Neutrophil (primary cell): Measurements from ENCODE around the gene ADSL.

ENCODE experiments used
- H3K27ac ChIP-seq: fragments of 200-600 bp; sonication (generic); 2 replicates; pipeline ENCODE4 v1.5.1; 2016; ENCODE audit warnings: mild to moderate bottlenecking, moderate library complexity
- H3K27me3 ChIP-seq: fragments of 200-600 bp; sonication (generic); 2 replicates; pipeline ENCODE4 v1.6.0; 2016; ENCODE audit warnings: mild to moderate bottlenecking
- H3K36me3 ChIP-seq: fragments of 200-600 bp; sonication (generic); 2 replicates; pipeline ENCODE4 v1.5.1; 2017
- H3K4me1 ChIP-seq, 2 experiments: fragments of 200-600 bp in 1 of 2; sonication (generic) in 1 of 2; 1 replicate in 1 of 2; 2 replicates in 1 of 2; pipeline versions ENCODE4 v1.5.1 to v1.6.1; 2013 to 2016; ENCODE audit warnings: low read depth in 1 of 2, low read length in 1 of 2, mild to moderate bottlenecking in 1 of 2, moderate library complexity in 1 of 2; ENCODE audit not compliant: control insufficient read depth in 1 of 2, insufficient read depth in 1 of 2
- H3K4me3 ChIP-seq, 2 experiments: fragments of 200-600 bp in 1 of 2; sonication (generic) in 1 of 2; 1 replicate in 1 of 2; 2 replicates in 1 of 2; pipeline ENCODE4 v1.5.1; 2013 to 2016; ENCODE audit warnings: low read depth in 1 of 2, low read length in 1 of 2, mild to moderate bottlenecking in 1 of 2, moderate library complexity in 1 of 2
- H3K9me3 ChIP-seq: fragments of 200-600 bp; sonication (generic); 2 replicates; pipeline ENCODE4 v1.5.1; 2016
- TF ChIP-seq, protein P1 (sequence below): fragments of 200-600 bp; sonication (generic); IDR thresholded peaks from 2 replicates; pipeline ENCODE4 v1.5.1; 2016; ENCODE audit warnings: antibody characterized with exemption

ADSL gene

GRCh38 chr22:40405178-40406062, 59.1 kb downstream of the ADSL start:
- no peaks in the 10 kb centered on the region for H3K9me3 ChIP-seq
- TF ChIP-seq, protein P1, sequence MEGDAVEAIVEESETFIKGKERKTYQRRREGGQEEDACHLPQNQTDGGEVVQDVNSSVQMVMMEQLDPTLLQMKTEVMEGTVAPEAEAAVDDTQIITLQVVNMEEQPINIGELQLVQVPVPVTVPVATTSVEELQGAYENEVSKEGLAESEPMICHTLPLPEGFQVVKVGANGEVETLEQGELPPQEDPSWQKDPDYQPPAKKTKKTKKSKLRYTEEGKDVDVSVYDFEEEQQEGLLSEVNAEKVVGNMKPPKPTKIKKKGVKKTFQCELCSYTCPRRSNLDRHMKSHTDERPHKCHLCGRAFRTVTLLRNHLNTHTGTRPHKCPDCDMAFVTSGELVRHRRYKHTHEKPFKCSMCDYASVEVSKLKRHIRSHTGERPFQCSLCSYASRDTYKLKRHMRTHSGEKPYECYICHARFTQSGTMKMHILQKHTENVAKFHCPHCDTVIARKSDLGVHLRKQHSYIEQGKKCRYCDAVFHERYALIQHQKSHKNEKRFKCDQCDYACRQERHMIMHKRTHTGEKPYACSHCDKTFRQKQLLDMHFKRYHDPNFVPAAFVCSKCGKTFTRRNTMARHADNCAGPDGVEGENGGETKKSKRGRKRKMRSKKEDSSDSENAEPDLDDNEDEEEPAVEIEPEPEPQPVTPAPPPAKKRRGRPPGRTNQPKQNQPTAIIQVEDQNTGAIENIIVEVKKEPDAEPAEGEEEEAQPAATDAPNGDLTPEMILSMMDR, result no peak
- H3K27ac ChIP-seq, result peak overlapping the region; percentile 91
- peaks cover 78% of the 10 kb centered on the region for H3K36me3 ChIP-seq
- H3K27me3 ChIP-seq, result no peaks in the 10 kb centered on the region
- no peak overlapping the region for H3K4me3 ChIP-seq
- peaks cover 15 to 22% of the 10 kb centered on the region in 2 experiments for H3K4me1 ChIP-seq

GRCh38 chr22:40406063-40406890, 60.0 kb downstream of the ADSL start:
- peak overlapping the region; percentile 46 for H3K27ac ChIP-seq
- H3K9me3 ChIP-seq, result no peaks in the 10 kb centered on the region
- peaks cover 87% of the 10 kb centered on the region for H3K36me3 ChIP-seq
- peaks cover 7 to 14% of the 10 kb centered on the region in 2 experiments for H3K4me1 ChIP-seq
- TF ChIP-seq, protein P1, result no peak
- H3K4me3 ChIP-seq, result no peak overlapping the region
- no peaks in the 10 kb centered on the region for H3K27me3 ChIP-seq

DNA sequence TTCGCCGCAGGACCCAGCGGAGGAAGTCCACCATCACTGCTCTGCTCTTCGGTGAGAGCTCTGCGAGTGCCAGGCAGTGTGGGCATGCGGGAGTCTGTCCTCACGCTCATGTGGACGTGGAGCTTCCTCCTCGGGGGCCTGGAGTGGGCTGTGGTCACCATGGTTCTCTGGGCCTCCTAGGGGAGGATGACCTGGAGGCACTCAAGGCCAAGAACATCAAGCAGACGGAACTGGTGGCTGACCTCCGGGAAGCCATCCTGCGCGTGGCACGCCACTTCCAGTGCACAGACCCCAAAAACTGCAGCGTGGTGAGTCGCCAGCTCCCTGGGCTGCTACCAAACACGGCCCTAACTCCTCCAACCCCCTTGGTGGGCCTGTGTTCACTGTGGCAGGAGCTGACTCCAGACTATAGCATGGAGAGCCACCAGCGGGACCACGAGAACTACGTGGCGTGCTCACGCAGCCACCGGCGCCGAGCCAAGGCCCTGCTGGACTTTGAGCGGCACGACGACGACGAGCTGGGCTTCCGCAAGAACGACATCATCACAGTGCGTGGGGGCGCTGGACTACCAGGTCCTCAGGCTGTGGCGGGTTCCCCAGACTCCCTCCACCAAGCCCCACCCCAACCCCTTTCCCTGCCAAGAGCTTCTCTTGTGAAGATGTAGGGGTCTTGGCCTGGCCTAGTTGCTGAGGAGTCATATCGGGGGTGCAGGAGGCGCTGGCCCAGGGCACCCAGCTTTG, 60.9 kb downstream of the ADSL start:
- no peaks in the 10 kb centered on the region for H3K9me3 ChIP-seq
- no peaks in the 10 kb centered on the region for H3K27me3 ChIP-seq
- H3K4me1 ChIP-seq, result peaks cover 0 to 9% of the 10 kb centered on the region in 2 experiments
- H3K27ac ChIP-seq, result peak overlapping the region; percentile 48
- peaks cover 96% of the 10 kb centered on the region for H3K36me3 ChIP-seq
- TF ChIP-seq, protein P1, result no peak
- no peak overlapping the region for H3K4me3 ChIP-seq

GRCh38 chr22:40407831-40408717, 61.8 kb downstream of the ADSL start:
- no peak overlapping the region for H3K4me3 ChIP-seq
- TF ChIP-seq, protein P1, result no peak
- H3K27ac ChIP-seq, result peak overlapping the region; percentile 48
- peaks cover 6 to 11% of the 10 kb centered on the region in 2 experiments for H3K4me1 ChIP-seq
- no peaks in the 10 kb centered on the region for H3K27me3 ChIP-seq
- H3K9me3 ChIP-seq, result no peaks in the 10 kb centered on the region
- peaks cover 99% of the 10 kb centered on the region for H3K36me3 ChIP-seq
